Stimulated activated CD8-positive, alpha-beta memory T cell treated with anti-CD3 and anti-CD28 coated beads, Interleukin-4, amount 100 ng/mL, for 24 hours (primary cell): Measurements from ENCODE around the gene ABHD16A.

ENCODE experiments used
- DNase-seq: peaks from one replicate; pipeline ENCODE4 v3.0.0-alpha.2; 2020; ENCODE audit warnings: low read depth

ABHD16A gene

GRCh38 chr6:31689249-31690110, 13.6 kb downstream of the ABHD16A start:
- no peak for DNase-seq

GRCh38 chr6:31687860-31688693, 15.0 kb downstream of the ABHD16A start:
- DNase-seq: no peak

DNA sequence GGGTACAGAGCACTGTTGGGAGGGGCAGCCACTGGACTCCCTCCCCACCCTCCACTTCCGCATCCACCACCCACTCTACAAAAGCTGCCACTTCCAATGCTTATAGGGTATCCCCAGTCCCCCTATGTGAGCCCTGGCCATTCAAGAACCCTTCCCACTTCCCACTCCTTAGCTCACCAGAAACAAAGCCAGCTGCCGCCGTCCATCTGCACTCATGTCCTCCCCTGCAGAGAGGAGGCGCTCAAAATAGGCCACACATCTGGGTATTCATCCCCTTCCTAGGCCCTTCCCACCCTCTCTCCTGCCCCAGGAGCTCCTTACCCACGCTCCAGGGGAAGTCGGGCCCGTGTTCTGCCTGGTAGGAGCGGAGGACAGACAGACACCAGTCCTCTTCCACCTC, 15.8 kb downstream of the ABHD16A start:
- DNase-seq: no peak

- no peak for DNase-seq
Observed at GRCh38 chr6:31686483-31686882, 16.6 kb downstream of the ABHD16A start.

DNA sequence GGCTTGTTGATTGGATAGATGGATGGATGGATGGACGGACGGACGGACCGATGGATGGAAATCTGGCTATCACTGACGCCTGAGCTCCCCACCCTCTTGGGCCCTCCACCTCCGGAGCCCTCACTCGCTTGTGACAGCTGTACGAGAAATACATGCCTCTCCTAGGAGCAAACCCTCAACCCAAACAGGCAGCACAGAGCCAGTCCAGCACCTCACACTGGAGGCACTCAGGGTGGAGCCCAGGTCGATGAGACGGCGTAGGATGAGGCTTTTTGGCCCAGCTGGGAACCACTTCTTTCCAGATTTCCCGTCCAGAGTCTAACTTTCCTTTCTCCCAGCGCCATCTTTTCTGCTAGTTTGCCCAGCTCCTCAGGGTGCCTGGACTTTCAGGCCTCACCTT, 19.5 kb downstream of the ABHD16A start:
- DNase-seq: no peak

GRCh38 chr6:31681135-31681671, 21.9 kb downstream of the ABHD16A start:
- DNase-seq: no peak

DNA sequence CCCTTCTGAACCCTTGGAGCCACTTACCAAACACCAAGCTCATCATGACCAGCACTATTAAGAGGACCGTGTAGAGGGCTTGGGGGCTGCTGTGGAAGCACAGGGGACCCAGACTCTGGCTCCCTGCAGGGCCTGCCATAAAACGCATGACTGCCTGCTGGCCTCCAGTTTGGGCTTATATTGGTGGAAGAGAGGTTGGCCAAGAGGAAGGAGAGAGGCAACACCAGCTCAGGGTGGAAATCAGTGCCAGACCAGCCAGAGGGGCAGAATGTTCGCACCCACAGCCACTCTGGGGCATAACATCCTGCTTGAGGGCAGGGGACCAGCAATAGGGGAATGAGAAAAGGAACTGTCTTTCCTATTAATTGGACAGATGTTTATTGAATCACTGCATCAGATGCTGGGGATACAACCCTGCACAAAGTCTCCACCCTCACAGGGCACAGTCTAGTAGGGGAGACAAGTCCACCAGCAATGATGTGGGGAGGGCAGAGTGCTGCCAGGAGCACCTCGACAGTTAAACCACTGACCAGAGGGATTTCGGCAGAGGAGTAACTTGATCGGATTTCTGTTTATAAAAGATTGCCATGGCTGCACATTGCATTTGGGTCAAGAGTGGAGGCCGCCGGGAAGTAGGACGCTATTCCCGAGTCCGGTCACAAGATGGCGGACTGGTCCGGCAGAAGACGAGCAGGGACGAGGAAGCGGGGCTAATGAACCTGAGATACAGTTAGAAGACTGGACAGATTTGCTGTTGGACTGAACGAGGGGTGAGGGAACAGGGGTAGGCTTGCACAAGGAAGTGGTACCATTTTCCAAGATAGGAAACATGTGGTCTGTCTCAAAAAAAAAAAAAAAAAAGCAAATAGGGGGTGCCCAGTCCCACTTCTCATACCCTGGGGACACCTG, 22.6 kb downstream of the ABHD16A start, which contains the start of gene LY6G5C:
TSS of gene LY6G5C (minus strand) at position 842 of the 909 bp plus-strand sequence. CDS start at position 148, 694 bp downstream.
- DNase-seq: no peak

GRCh38 chr6:31677955-31678354, 25.2 kb downstream of the ABHD16A start:
- DNase-seq: no peak

DNA sequence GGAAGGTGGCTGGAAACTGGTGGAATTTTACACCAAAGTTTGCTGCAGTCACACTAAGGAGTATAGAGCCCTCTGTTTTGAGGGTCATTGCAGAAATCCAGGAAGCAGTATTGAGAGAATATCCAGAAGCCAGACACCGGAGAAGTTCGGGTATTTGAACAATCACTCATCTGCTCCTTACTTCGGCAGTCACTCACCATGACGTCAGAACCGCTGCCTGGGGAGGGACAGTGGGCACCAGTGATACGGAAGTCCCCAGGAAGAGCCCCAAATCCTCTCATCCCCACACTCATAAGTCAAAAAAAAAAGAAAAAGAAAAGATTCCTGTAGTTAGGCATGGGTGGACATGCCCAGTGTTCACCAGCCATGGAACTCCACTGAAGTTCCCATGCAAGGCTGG, 26.2 kb downstream of the ABHD16A start:
- DNase-seq: no peak

GRCh38 chr6:31676322-31676903, 26.7 kb downstream of the ABHD16A start:
- no peak for DNase-seq

DNA sequence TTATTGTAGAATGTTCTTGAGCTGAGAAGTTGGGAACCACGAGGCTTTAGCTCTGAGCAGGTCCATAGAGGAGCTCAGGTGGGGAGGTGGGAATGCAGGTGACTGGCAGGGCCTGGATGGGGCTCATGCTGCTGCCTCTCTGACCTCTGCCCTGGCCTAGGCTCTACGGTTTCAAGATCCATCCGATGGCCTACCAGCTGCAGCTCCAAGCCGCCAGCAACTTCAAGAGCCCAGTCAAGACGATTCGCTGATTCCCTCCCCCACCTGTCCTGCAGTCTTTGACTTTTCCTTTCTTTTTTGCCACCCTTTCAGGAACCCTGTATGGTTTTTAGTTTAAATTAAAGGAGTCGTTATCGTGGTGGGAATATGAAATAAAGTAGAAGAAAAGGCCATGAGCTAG, 33.4 kb downstream of the ABHD16A start, which contains the start of gene LY6G5B:
TSS of gene LY6G5B (plus strand) at position 301 of the 400 bp plus-strand sequence. CDS start 975 bp downstream, outside the sequence.
- DNase-seq: no peak

- no peak for DNase-seq
Observed at GRCh38 chr6:31666337-31666965, 36.7 kb downstream of the ABHD16A start.

DNA sequence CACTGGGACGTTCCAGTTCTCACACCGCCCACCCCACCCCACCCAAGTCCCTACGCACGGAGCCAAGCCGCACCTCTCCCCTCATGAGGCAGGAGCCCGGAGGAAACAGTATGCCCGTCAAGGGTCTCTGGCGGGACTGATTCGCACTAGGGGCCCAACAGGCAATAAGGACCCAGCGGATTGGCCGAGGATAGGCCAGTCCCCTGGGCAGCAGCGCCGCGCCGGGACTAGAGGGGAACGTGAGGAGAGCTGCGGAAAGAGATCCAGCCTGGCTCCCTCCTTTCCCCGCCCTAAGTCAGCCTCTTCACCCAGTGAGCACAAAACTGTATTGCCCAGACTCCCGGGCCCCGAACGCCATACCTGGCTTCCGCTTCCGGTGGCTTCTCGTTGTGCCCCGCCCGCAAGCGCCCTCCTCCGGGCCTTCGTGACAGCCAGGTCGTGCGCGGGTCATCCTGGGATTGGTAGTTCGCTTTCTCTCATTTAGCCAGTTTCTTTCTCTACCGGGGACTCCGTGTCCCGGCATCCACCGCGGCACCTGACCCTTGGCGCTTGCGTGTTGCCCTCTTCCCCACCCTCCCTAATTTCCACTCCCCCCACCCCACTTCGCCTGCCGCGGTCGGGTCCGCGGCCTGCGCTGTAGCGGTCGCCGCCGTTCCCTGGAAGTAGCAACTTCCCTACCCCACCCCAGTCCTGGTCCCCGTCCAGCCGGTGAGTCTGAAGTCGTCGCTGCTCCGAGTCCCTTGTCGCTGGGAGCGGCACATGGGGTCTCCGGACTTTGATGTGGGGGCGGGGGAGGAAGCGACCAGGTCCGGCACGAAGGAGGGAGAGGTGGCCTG, 37.4 kb downstream of the ABHD16A start, which contains the start of gene CSNK2B:
TSS of gene CSNK2B (plus strand) at position 580 of the 836 bp plus-strand sequence. CDS start 752 bp downstream, outside the sequence.
- peak; percentile 97 for DNase-seq

DNA sequence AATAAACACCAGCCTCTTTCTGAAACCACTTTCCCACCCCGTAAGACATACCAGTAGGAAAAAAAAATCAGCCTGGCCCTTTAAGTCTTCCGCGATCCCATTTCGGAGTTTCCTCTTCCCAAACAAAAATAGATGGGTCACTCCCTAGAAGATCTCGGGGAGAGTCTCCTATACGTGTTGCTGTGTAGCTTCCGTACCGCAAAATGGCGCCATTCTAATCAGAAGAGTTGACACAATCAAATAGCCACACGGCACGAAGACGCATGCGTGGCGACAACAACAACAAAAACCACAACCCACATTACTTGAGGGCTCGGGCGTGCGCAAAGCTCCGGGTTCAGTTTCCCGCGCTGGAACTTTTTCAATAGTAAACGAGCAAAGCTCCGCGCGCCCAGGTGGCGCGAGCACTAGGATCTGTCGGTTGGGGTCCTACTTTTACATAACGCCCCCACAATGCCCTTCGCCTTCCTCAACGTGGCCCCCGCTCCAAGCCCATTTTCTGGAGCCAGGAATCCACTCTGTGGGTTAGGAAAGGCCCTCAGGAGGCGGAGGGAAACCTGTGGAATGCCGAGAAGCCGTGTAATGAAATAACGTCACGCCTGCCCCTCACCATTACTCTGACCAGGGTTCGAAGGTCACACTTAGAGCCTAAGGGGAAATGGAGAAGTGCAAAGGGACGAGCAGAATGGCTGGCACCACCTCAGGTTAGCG, 38.2 kb downstream of the ABHD16A start, which contains the start of gene GPANK1:
TSS of gene GPANK1 (minus strand) at position 208 of the 711 bp plus-strand sequence. CDS start 519 bp downstream, outside the sequence.
- DNase-seq: peak; percentile 87

DNA sequence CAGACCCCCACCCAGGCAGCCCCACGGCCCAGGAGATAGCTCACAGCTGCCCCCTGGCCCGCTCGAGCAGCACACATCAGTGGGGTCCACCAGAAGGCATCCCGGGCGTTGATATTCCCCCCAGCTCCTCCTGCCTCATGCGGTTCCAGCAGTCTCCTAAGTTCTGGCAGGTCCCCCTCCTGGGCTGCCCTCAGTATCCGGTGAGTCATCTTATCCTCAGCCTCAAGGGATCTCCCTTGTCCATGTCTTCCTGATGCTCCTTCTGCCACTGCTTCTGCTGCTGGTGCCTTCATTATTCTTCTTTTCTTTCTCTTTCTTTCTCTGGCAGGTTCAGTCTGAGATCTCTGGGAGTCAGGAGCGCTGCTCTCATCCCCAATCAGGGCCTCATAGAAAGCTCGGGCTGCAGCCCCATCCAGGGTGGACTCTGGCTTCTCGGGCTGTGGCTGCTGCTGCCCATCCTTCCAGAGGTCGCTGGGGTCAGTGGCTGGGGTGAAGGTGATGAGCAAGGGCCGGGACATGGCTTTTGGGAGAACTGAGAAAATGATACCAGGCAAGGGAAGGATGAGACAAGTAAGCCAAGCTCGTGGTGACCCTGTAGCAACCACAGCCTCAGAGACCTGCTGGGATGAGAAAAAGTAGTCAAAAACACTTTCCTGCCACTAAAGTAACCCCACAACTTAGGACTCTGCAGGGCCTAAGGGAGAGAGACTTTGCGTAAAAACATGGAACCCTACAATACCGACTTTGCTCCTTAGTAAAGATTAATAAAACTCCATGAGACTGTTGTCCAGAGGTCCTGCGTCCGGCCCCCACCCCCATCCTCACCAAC, 38.9 kb downstream of the ABHD16A start:
- no peak for DNase-seq

GRCh38 chr6:31663126-31663960, 39.8 kb downstream of the ABHD16A start:
- no peak for DNase-seq
